Esophagus squamous epithelium (tissue), 5 donors: ENCODE results near the gene RHOA. TPM values are rescaled to one million over a fixed set of nuclear protein-coding genes. Genes with fewer than 3 reads are reported as not detected.
"Not testable (repeated sequence)": the region's sequence is repeated elsewhere in the genome, so short reads cannot be mapped to it uniquely, and the experiment has no call there.

Experiments
- DNase-seq: peaks from one replicate; lab custom pipeline; 2025; lab: John Stamatoyannopoulos, UW
- H3K27ac ChIP-seq, 4 donors: fragments of 200-600 bp; sonication (generic); one replicate each; pipeline ENCODE4 v1.5.1; 2016 to 2019; ENCODE audit warnings: mild to moderate bottlenecking in 1 of 4
- H3K27me3 ChIP-seq, 4 donors: fragments of 200-600 bp; sonication (generic); 1 replicate in 3 of 4; 2 replicates in 1 of 4; pipeline versions ENCODE4 v1.5.1 to v1.6.0; 2017 to 2021; ENCODE audit warnings: antibody characterized with exemption in 1 of 4
- H3K36me3 ChIP-seq, 3 donors: fragments of 200-600 bp; sonication (generic); one replicate each; pipeline ENCODE4 v1.5.1; 2016 to 2019
- H3K4me1 ChIP-seq, 3 donors: fragments of 200-600 bp; sonication (generic); one replicate each; pipeline ENCODE4 v1.5.1; 2017 to 2019
- H3K4me3 ChIP-seq, 4 donors: fragments of 200-600 bp; sonication (generic); 1 replicate in 3 of 4; 2 replicates in 1 of 4; pipeline ENCODE4 v1.5.1; 2016 to 2019; ENCODE audit warnings: mild to moderate bottlenecking in 2 of 4, moderate library complexity in 1 of 4
- H3K9me3 ChIP-seq, 3 donors: fragments of 200-600 bp; sonication (generic); one replicate each; pipeline ENCODE4 v1.5.1; 2016 to 2019
- POLR2A ChIP-seq, 4 donors: fragments of 450-650 bp; IDR thresholded peaks; one replicate each; pipeline ENCODE4 v1.6.1; 2017; ENCODE audit warnings: antibody characterized with exemption in 4 of 4, mild to moderate bottlenecking in 4 of 4, moderate library complexity in 3 of 4
- WGBS, 2 donors: methylation state at CpG; one replicate each; pipeline ENCODE4 v1.1.5; 2018; 5-methylcytosine and 5-hydroxymethylcytosine counted together
- intact Hi-C: fragments of 100-400 bp; cut with DNase I; formaldehyde crosslinking; loops from one replicate; pipeline ENCODE4 v1.15.0; 2022
- total RNA-seq, 4 donors: library from RNA; depleted of rRNA; stranded (reverse); fragments of >200 nt; gene quantifications; one replicate each; pipeline ENCODE4 v1.1.0, GENCODE V29; 2016
- TF ChIP-seq, protein P1 (sequence below), 6 experiments: fragments of 450-650 bp in 4 of 6; fragments of 200-600 bp in 2 of 6; sonication (generic) in 2 of 6; IDR thresholded peaks; one replicate each; pipeline ENCODE4 v1.5.1; 2016 to 2019; ENCODE audit warnings: antibody characterized with exemption in 6 of 6, mild to moderate bottlenecking in 4 of 6, moderate library complexity in 4 of 6
- donor health status: DM: yes; HTN: yes; CAD: no.

Gene RHOA
- total RNA-seq, 4 donors from 2014 or later: 290 to 421 (median 345) TPM

DNA sequence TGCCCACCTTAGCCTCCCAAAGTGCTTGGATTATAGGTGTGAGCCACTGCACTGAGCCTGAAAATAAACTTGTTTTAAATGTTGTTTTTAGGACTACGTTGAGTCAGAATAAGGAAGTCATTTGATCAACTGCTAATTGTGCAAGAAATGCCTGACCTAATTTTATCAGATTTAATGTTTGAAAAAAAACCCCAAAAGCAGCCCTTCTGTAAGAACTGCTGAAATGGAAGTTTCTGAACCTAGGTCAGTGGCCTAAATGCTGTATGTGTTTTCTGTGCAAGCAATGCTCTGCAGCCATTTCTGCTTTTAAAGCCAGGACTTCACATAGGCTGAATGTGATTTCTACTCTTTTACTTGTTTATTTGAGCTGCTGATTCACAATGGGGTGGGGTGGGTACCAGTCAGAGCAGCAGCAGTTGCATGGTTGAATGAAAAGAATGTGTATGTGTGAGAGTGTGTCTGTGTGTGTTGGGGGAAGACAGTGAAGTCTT, 60.2 kb downstream of the RHOA start:
- Histone ChIP-seq H3K27me3 (no peaks in the 10 kb centered on the region), H3K36me3 (peaks cover 0 to 20% (median 0%) of the 10 kb centered on the region in 3 donors), H3K9me3 (no peaks in the 10 kb centered on the region), H3K4me3 (peak overlapping the region in 1 of 4 donors; percentile 25), H3K27ac (peak overlapping the region; percentile 84 to 92 (median 88)), H3K4me1 (peaks cover 22 to 85% (median 59%) of the 10 kb centered on the region in 3 donors)
- no peak for DNase-seq
- intact Hi-C loops: no loop called here
- TF ChIP-seq, protein P1, sequence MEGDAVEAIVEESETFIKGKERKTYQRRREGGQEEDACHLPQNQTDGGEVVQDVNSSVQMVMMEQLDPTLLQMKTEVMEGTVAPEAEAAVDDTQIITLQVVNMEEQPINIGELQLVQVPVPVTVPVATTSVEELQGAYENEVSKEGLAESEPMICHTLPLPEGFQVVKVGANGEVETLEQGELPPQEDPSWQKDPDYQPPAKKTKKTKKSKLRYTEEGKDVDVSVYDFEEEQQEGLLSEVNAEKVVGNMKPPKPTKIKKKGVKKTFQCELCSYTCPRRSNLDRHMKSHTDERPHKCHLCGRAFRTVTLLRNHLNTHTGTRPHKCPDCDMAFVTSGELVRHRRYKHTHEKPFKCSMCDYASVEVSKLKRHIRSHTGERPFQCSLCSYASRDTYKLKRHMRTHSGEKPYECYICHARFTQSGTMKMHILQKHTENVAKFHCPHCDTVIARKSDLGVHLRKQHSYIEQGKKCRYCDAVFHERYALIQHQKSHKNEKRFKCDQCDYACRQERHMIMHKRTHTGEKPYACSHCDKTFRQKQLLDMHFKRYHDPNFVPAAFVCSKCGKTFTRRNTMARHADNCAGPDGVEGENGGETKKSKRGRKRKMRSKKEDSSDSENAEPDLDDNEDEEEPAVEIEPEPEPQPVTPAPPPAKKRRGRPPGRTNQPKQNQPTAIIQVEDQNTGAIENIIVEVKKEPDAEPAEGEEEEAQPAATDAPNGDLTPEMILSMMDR (IDR thresholded peaks at IDR 0.05): no peak
- TF ChIP-seq POLR2A (IDR thresholded peaks at IDR 0.05): no peak
- 13 to 30% methylated on average over 1 of the region's 1 CpG for WGBS, 2 donors

DNA sequence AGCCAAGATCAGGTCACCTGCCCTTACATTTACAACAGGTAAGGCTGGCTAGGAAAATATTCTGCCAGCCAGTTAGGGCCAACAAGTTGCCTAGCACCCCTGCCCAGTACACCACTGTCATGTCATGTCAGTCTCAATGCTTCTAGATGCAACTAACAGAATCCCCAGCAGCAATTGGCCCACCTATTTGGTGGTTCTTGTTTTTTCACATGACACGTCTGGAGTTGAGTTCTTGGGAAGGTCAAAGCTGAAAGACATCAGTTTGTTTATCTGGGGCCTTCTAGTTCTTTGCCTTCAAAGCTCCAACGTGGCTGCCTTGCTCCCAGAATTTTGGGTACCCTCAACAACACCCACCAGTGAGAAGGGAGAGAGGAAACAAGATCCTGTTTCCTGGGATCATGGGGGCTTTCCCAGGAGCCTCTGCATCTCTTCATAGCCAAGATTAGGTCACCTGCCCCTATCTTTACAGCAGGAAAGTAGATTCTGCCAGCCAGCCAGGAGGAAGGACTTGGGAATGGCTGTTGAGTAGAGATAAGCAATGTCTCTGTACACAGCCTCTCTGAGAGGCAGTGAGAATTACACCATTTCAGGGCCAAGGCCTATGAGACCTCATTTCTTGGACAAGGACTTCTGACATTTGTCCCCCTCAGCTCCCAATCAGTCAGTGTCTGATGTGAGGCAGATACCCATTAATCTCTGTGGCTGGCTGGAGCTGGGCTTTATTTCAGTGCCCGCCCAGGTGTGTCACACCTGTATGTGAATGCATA, 62.2 kb downstream of the RHOA start:
- no peaks in the 10 kb centered on the region for H3K36me3 ChIP-seq
- H3K9me3 ChIP-seq: no peaks in the 10 kb centered on the region
- TF ChIP-seq, protein P1 (IDR thresholded peaks at IDR 0.05): no peak
- no peak for TF ChIP-seq POLR2A (IDR thresholded peaks at IDR 0.05)
- no peak overlapping the region for H3K4me3 ChIP-seq
- WGBS, 2 donors: 63 to 75% methylated on average over 2 to 3 of the region's 3 CpGs
- DNase-seq: no peak
- peak overlapping the region; percentile 31 to 92 (median 84) for H3K27ac ChIP-seq
- peaks cover 23 to 85% (median 50%) of the 10 kb centered on the region in 3 donors for H3K4me1 ChIP-seq
- no peaks in the 10 kb centered on the region for H3K27me3 ChIP-seq
- intact Hi-C loops: no loop called here

DNA sequence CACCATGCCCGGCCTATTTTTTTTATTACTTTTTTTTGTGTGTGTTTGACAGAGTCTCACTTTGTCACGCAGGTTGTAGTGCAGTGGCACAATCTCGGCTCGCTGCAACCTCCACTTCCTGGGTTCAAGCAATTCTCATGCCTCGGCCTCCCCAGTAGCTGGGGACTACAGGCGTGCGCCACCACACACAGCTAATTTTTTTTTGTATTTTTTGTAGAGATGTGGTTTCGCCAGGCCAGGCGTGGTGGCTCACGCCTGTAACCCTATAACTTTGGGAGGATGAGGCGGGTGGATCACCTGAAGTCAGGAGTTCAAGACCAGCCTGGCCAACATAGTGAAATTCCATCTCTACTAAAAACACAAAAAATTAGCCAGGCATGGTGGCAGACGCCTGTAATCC, 63.4 kb downstream of the RHOA start:
- H3K27ac ChIP-seq, intact Hi-C loops, H3K4me3 ChIP-seq, H3K9me3 ChIP-seq, H3K36me3 ChIP-seq, H3K27me3 ChIP-seq, DNase-seq: not testable (repeated sequence)
- 87 to 95% methylated on average over 8 to 10 of the region's 12 CpGs for WGBS, 2 donors
- peaks cover 24 to 88% (median 48%) of the 10 kb centered on the region in 3 donors for H3K4me1 ChIP-seq

DNA sequence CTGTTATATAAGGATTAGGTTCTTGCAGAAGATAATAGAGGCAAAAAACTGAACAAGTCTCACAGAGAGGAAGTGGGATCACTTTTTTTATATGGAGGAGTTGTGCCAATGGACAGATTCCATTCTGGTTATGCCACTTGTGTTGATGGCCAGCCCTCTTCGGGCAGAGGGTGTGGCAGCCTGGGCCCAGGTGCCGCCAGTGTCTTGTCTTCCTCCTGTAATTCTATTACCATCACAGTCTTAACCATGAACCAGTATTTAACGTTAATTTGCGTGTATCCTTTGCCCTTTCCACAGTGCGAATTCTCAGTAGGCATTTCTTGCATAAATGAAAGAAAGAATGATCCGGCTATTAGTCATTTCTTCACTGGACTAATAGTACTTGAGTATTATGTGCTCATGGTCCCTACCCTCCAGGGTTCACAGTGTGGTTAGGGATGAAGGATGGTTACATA, 65.0 kb downstream of the RHOA start:
- whole genome bisulfite sequencing, 2 donors: 50 to 51% methylated on average over 6 of the region's 6 CpGs
- no peaks in the 10 kb centered on the region for H3K27me3 ChIP-seq
- no peak for TF ChIP-seq POLR2A (IDR thresholded peaks at IDR 0.05)
- TF ChIP-seq, protein P1 (IDR thresholded peaks at IDR 0.05): no peak
- no peak overlapping the region for H3K4me3 ChIP-seq
- peak overlapping the region; percentile 73 to 95 (median 82) for H3K27ac ChIP-seq
- DNase-seq: no peak
- H3K4me1 ChIP-seq: peaks cover 18 to 75% (median 33%) of the 10 kb centered on the region in 3 donors
- H3K9me3 ChIP-seq: no peaks in the 10 kb centered on the region
- H3K36me3 ChIP-seq: no peaks in the 10 kb centered on the region
- intact Hi-C loops: no loop called here

DNA sequence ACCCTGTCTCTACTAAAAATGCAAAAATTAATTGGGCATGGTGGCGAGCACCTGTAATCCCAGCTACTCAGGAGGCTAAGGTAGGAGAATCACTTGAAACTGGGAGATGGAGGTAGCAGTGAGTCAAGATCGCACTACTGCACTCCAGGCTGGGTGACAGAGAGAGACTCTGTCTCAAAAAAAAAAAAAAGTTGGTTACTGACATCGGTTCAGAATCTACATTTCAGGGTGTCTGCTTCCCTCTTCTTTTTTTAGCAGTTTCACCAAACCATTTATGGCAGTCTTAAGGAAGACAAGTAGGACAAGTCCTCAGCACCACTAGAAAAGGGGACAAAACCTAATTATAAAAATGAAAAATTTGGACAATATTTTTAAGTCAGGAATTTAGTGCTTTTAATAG, 68.6 kb downstream of the RHOA start:
- Histone ChIP-seq H3K9me3 (no peaks in the 10 kb centered on the region), H3K27ac (peak overlapping the region in 3 of 4 donors; percentile 40 to 95 (median 53)), H3K4me1 (peaks cover 20 to 74% (median 35%) of the 10 kb centered on the region in 3 donors), H3K4me3 (no peak overlapping the region), H3K36me3 (no peaks in the 10 kb centered on the region), H3K27me3 (no peaks in the 10 kb centered on the region)
- WGBS, 2 donors: 83 to 96% methylated on average over 3 of the region's 3 CpGs
- TF ChIP-seq, protein P1 (IDR thresholded peaks at IDR 0.05): no peak
- TF ChIP-seq POLR2A (IDR thresholded peaks at IDR 0.05): no peak
- no peak for DNase-seq
- intact Hi-C loops: no loop called here
